Sigmoid colon (tissue), 4 donors: ENCODE data around the gene CCSER1.

Source experiments
- EP300 ChIP-seq, 4 donors: sonication (generic); formaldehyde crosslinking; IDR thresholded peaks; one replicate each; pipeline ENCODE4 v1.6.1; 2017; ENCODE audit warnings: antibody characterized with exemption in 4 of 4
- POLR2A ChIP-seq, 2 donors: fragments of 450-650 bp; IDR thresholded peaks; one replicate each; pipeline ENCODE4 v1.6.1; 2016; ENCODE audit warnings: antibody characterized with exemption in 2 of 2, mild to moderate bottlenecking in 2 of 2, moderate library complexity in 2 of 2
- POLR2AphosphoS5 ChIP-seq, 4 donors: sonication (generic); formaldehyde crosslinking; IDR thresholded peaks; one replicate each; pipeline ENCODE4 v1.6.1; 2017; ENCODE audit warnings: antibody characterized with exemption in 4 of 4
- TF ChIP-seq, protein P1 (sequence below), 4 experiments: fragments of 450-650 bp in 3 of 4; fragments of 200-600 bp in 1 of 4; IDR thresholded peaks; one replicate each; pipeline ENCODE4 v1.5.1; 2016 to 2019; ENCODE audit warnings: antibody characterized with exemption in 4 of 4, mild to moderate bottlenecking in 3 of 4, moderate library complexity in 2 of 4

DNA sequence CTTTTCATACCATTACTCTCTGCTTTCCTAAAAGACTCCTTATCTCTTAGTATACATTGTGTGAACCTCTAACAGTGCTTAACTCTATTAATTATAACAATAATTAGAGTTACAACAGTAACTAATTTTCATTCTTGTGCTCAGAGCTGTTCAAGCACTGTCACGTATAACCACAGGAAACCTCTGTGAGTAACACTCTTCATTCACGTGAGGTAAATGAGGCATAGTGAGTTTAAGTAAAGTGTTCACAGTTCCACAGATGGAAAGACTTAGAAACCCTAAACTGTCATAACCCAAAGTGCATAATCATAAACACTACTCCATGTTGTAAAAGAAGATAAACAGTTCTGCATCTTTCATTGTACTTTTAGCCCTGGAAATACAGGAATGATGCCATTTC, 222.4 kb downstream of the CCSER1 start:
- TF ChIP-seq POLR2A (IDR thresholded peaks at IDR 0.05) (no peak), EP300 (IDR thresholded peaks at IDR 0.05) (no peak), POLR2AphosphoS5 (IDR thresholded peaks at IDR 0.05) (no peak)
- TF ChIP-seq, protein P1, sequence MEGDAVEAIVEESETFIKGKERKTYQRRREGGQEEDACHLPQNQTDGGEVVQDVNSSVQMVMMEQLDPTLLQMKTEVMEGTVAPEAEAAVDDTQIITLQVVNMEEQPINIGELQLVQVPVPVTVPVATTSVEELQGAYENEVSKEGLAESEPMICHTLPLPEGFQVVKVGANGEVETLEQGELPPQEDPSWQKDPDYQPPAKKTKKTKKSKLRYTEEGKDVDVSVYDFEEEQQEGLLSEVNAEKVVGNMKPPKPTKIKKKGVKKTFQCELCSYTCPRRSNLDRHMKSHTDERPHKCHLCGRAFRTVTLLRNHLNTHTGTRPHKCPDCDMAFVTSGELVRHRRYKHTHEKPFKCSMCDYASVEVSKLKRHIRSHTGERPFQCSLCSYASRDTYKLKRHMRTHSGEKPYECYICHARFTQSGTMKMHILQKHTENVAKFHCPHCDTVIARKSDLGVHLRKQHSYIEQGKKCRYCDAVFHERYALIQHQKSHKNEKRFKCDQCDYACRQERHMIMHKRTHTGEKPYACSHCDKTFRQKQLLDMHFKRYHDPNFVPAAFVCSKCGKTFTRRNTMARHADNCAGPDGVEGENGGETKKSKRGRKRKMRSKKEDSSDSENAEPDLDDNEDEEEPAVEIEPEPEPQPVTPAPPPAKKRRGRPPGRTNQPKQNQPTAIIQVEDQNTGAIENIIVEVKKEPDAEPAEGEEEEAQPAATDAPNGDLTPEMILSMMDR (IDR thresholded peaks at IDR 0.05) = no peak
